ENCODE data around the gene ISOC2.

The ISOC2 gene

DNA sequence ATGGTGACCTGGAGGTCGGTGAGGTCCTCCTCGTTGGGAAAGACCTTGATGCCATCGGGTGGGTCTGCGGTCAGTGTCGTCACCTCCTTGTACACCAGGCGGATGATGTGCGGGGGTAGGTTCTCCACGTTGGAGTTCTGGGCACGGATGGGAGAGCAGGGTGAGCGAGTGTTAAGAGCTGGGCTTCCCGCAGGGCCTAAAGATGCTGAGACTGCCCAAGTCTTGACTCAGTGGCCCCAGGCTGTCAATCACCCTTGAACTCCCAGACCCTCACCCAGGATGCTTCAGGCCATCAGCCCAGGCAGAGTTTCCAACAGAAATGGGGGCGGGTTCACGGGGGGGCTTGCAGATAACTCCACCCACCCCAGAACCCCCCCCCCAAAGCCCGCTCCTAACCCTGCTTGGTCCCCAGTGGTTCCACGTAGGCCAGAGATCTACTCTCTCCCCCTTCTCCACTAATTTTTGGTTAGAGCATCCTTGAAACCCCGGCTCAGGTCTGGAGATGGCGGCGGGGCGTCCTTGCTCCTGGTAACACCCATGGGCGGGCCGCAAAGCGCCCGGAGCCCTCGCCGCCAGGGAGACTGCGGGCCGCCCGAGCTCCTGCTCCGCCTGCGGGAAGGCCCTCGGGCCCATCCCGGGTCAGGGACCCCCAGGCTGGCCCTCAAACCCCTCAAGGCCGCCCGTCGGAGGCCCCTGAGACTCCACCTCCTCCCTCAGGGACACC is 54.5 kb downstream of the ISOC2 start:
- no peak for DNase-seq (ENCODE audit: low read depth in 2 of 2)

DNA sequence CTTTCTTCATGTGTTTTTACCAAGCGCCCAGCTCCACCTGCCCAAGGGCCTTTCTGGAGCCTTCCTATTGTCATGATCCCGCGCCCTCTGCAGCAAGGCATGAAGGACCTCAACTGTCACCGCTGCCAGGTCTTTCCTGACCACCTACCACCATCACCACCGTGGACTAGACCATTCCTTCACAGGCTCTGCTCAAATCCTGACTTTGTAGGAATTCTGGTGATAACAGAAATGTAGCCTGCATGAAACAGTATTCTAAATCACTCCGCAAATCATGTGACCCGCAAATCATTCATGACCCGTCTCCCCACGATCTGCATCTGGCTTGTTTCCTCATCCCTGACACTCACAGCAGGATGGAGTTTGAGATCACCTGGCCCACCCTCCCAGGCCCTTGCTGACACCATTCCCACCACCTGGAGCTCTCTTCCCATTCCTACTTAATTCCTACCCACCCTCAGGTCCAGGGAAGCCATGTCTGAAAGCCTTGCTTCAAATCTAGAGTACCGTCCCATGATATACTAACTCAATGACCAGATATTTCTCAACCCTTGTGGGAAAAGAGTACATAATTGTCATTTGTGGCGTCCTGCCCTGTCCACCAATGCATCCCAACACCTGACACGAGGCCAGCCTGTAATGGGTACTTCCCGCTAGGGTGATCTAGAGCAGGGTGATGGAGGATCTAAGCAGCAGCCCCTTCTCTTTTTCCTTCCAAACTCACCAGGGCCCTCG is 55.2 kb downstream of the ISOC2 start:
- DNase-seq (ENCODE audit: low read depth in 2 of 2): no peak

DNA sequence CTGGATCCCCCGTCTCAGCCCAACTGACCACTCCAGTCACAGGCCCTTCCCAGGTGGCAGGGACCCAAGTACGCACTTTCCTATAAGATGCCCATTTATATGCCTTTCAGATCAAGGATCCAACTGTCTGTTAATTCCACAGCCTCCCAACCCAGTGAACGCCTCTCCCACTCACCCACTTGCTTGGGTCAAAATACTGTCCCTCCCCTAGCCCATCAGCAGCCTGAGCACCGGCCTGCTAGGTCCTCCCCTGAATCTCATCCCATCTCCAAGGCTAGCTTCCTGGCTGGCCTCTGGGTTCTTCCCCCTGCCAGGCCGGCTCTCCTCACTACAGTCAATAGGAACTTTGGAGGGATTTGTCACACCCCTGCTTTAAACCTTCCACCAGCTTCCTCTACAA is 55.8 kb downstream of the ISOC2 start:
- DNase-seq (ENCODE audit: low read depth in 2 of 2): no peak

All from stimulated activated CD8-positive, alpha-beta memory T cell treated with anti-CD3 and anti-CD28 coated beads, Interleukin-2, amount 100 ng/mL, for 1 hour (primary cell).